Chondrocyte (in vitro differentiated cells): Measurements from ENCODE around the gene BTG1. TPM values are rescaled to one million over a fixed set of nuclear protein-coding genes. Genes with fewer than 3 reads are reported as not detected.

Source experiments
- DNase-seq: peaks from one replicate; pipeline ENCODE4 v3.0.0; 2021; ENCODE audit warnings: mixed read lengths, low spot score
- H3K27ac Mint-ChIP-seq: one replicate; pipeline ENCODE4 v1.8.0; 2021; ENCODE audit warnings: mild to moderate bottlenecking, moderate library complexity, mixed read lengths; ENCODE audit not compliant: unreplicated experiment
- H3K27me3 Mint-ChIP-seq: 2 replicates; pipeline ENCODE4 v1.8.0; 2021; ENCODE audit warnings: low read depth, mixed read lengths
- H3K36me3 Mint-ChIP-seq: 2 replicates; pipeline ENCODE4 v1.8.0; 2021; ENCODE audit warnings: low read depth, mixed read lengths
- H3K4me1 Mint-ChIP-seq: 2 replicates; pipeline ENCODE4 v1.8.0; 2021; ENCODE audit warnings: low read depth, mild to moderate bottlenecking, mixed read lengths
- H3K4me3 Mint-ChIP-seq: one replicate; pipeline ENCODE4 v1.8.0; 2021; ENCODE audit warnings: mild to moderate bottlenecking, moderate library complexity, mixed read lengths; ENCODE audit not compliant: unreplicated experiment
- H3K9me3 Mint-ChIP-seq: 2 replicates; pipeline ENCODE4 v1.8.0; 2021; ENCODE audit warnings: low read depth, mixed read lengths
- total RNA-seq: library from RNA; stranded (reverse); gene quantifications from 3 replicates; pipeline ENCODE4 v1.2.1, GENCODE V29; 2021
- TF ChIP-seq, protein P1 (sequence below): fragments of 200-600 bp; sonication (generic); IDR thresholded peaks from 2 replicates; pipeline ENCODE4 v1.5.0; 2021; ENCODE audit warnings: antibody characterized with exemption, mild to moderate bottlenecking, moderate library complexity

Gene BTG1
- total RNA-seq, 1 donor from 2014 or later = 53.6 TPM

DNA sequence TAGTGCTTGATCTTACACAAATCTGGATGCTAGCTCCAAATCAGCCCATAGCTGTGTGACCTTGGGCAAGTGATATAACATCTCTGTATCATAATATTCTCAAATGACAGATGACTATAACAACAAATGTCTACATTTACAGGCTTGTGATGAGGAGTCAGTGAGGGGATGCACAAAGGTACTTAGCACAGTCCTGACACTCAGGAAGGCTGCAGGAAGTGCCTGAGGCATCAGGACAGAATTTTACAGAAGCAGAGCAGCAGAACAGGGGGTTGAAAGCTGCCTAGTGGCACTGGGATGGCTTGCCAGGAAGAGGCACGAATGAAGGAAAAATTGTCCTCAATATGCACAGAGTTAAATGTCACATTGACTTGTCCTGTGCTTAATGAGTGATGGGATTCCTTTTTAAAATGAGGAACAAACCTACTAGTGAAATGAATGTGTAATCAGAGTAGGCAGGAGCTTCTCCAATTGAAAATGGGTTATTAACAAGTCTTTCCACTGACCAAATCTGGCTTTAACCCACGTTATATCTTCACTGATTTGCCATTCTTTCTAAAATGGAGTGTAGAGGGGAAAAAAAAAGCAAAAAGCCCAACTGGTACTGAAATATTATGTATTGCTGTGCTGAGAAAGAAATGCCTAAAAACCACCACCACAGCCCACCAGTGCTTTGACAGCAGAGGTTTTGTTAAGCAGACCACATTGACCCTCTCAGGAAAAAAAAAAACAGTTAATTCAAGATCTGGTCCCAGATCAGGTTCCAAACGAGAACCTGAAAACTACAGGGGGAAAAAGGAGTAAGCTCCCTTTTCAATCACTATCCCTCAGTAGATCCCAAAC is 11.6 kb downstream of the BTG1 start:
- H3K36me3 Mint-ChIP-seq = peaks cover 1% of the 10 kb centered on the region
- no peaks in the 10 kb centered on the region for H3K9me3 Mint-ChIP-seq
- DNase-seq = no peak
- H3K4me1 Mint-ChIP-seq = peaks cover 73% of the 10 kb centered on the region
- H3K4me3 Mint-ChIP-seq = no peak overlapping the region
- TF ChIP-seq, protein P1, sequence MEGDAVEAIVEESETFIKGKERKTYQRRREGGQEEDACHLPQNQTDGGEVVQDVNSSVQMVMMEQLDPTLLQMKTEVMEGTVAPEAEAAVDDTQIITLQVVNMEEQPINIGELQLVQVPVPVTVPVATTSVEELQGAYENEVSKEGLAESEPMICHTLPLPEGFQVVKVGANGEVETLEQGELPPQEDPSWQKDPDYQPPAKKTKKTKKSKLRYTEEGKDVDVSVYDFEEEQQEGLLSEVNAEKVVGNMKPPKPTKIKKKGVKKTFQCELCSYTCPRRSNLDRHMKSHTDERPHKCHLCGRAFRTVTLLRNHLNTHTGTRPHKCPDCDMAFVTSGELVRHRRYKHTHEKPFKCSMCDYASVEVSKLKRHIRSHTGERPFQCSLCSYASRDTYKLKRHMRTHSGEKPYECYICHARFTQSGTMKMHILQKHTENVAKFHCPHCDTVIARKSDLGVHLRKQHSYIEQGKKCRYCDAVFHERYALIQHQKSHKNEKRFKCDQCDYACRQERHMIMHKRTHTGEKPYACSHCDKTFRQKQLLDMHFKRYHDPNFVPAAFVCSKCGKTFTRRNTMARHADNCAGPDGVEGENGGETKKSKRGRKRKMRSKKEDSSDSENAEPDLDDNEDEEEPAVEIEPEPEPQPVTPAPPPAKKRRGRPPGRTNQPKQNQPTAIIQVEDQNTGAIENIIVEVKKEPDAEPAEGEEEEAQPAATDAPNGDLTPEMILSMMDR = no peak
- peak overlapping the region; percentile 34 for H3K27ac Mint-ChIP-seq
- H3K27me3 Mint-ChIP-seq = no peaks in the 10 kb centered on the region

DNA sequence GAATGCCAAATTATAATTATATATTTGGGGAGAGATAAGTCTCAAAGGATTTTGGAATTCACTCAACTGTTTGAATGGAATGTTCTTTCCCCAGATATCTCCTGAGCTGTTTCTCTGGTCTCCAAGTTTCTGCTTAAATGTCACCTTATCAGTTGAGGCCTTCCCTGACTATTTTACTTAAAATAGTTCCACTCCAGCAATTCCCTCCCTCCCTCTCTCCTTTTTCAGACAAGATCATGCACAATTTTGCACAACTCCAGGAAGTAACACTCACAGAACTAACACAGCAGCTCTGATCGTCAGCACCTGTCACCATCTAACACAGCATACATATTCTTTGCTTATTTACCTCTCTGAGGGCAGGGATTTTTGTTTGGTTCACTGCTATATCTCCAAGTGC is 12.5 kb downstream of the BTG1 start:
- Mint-ChIP-seq H3K27ac (peak overlapping the region; percentile 34), H3K4me1 (peaks cover 65% of the 10 kb centered on the region), H3K4me3 (no peak overlapping the region), H3K27me3 (no peaks in the 10 kb centered on the region), H3K9me3 (no peaks in the 10 kb centered on the region), H3K36me3 (peaks cover 1% of the 10 kb centered on the region)
- TF ChIP-seq, protein P1 = no peak
- DNase-seq = no peak

DNA sequence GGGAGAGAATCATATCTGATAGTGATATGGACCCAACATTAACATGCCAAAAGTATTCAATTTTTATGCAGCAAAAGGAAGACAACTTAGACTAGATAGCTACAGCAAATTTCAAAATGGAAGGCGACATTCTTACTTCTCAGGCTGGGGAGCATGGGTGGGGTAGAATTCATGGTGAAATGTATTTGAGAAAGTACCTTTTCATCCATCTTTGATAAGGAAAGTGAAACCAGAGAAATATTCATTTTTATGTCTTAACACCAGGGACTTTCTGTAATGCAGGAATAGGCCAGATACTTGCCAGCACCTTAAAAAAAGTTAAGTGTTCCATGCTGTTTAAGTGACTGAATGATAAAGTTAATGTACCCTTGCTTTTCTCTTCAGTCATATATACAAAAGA is 13.4 kb downstream of the BTG1 start:
- Mint-ChIP-seq H3K27me3 (no peaks in the 10 kb centered on the region), H3K9me3 (no peaks in the 10 kb centered on the region), H3K4me1 (peaks cover 56% of the 10 kb centered on the region), H3K27ac (no peak overlapping the region), H3K36me3 (peaks cover 1% of the 10 kb centered on the region), H3K4me3 (no peak overlapping the region)
- no peak for DNase-seq
- TF ChIP-seq, protein P1 = no peak

DNA sequence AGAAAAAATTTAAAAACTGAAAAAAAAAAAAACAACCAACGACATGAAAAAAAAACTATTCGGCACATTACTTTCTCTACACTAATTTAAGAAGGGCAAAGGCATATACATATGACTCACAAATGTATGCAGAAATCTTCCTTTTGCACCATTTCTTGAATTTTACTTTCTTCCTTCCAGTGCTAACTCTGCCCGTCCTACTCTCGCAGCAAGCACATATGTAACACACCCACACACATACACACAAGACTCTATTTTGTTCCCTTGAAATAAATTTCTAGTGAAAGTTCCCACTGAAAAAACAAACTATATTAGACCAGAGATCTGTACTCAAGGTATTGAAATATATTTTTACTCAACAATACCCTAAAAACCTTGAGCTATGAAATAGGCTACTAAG is 14.6 kb downstream of the BTG1 start:
- TF ChIP-seq, protein P1 = no peak
- H3K27ac Mint-ChIP-seq = peak overlapping the region; percentile 24
- no peak overlapping the region for H3K4me3 Mint-ChIP-seq
- no peaks in the 10 kb centered on the region for H3K9me3 Mint-ChIP-seq
- H3K36me3 Mint-ChIP-seq = peaks cover 1% of the 10 kb centered on the region
- peaks cover 44% of the 10 kb centered on the region for H3K4me1 Mint-ChIP-seq
- DNase-seq = no peak
- H3K27me3 Mint-ChIP-seq = no peaks in the 10 kb centered on the region

DNA sequence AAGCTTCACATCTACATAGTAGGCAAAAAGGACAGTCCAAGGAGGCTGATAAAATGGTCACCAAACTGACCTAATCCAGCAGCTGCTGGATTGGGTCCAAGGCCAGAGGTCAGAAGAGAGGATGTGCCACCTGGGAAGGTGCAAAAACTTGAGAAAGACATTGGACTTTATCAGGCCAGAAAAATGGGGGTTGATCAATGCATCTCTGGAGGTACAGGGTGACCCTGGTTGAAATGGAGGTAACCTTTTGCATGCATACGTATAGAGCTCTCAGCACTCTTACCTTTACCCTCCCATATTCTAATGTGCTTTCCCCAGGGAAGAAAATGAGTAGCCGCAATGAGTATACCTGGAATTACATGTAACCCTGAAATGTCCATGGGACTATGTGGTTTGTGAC is 16.0 kb downstream of the BTG1 start:
- H3K27me3 Mint-ChIP-seq = no peaks in the 10 kb centered on the region
- peaks cover 1% of the 10 kb centered on the region for H3K36me3 Mint-ChIP-seq
- no peaks in the 10 kb centered on the region for H3K9me3 Mint-ChIP-seq
- DNase-seq = no peak
- TF ChIP-seq, protein P1 = no peak
- peaks cover 36% of the 10 kb centered on the region for H3K4me1 Mint-ChIP-seq
- no peak overlapping the region for H3K4me3 Mint-ChIP-seq
- no peak overlapping the region for H3K27ac Mint-ChIP-seq
